ENCODE results near the gene CWH43.
"Not testable (repeated sequence)": the region's sequence is repeated elsewhere in the genome, so short reads cannot be mapped to it uniquely, and the experiment has no call there.

CWH43 gene

GRCh38 chr4:49091883-49092282, 105.8 kb downstream of the CWH43 start:
- H3K4me3 ChIP-seq (ENCODE audit: low read depth, low read length); DNase-seq (ENCODE audit: low read depth): not testable (repeated sequence)

- not testable (repeated sequence) for H3K4me3 ChIP-seq (ENCODE audit: low read depth, low read length); DNase-seq (ENCODE audit: low read depth)
These were observed 106.6 kb downstream of the CWH43 start for GRCh38 chr4:49092608-49093135.

- not testable (repeated sequence) for H3K4me3 ChIP-seq (ENCODE audit: low read depth, low read length); DNase-seq (ENCODE audit: low read depth)
These were observed 110.1 kb downstream of the CWH43 start for GRCh38 chr4:49096215-49096614.

- H3K4me3 ChIP-seq (ENCODE audit: low read depth, low read length); DNase-seq (ENCODE audit: low read depth): not testable (repeated sequence)
These were observed 110.6 kb downstream of the CWH43 start for GRCh38 chr4:49096627-49097026.

GRCh38 chr4:49097071-49097470, 111.0 kb downstream of the CWH43 start:
- not testable (repeated sequence) for H3K4me3 ChIP-seq (ENCODE audit: low read depth, low read length); DNase-seq (ENCODE audit: low read depth)

GRCh38 chr4:49097505-49097904, 111.4 kb downstream of the CWH43 start:
- not testable (repeated sequence) for DNase-seq (ENCODE audit: low read depth); H3K4me3 ChIP-seq (ENCODE audit: low read depth, low read length)

GRCh38 chr4:49098034-49098759, 112.1 kb downstream of the CWH43 start:
- DNase-seq (ENCODE audit: low read depth); H3K4me3 ChIP-seq (ENCODE audit: low read depth, low read length): not testable (repeated sequence)

- DNase-seq (ENCODE audit: low read depth); H3K4me3 ChIP-seq (ENCODE audit: low read depth, low read length): not testable (repeated sequence)
These were observed 113.9 kb downstream of the CWH43 start for GRCh38 chr4:49099831-49100444.

- DNase-seq (ENCODE audit: low read depth); H3K4me3 ChIP-seq (ENCODE audit: low read depth, low read length): not testable (repeated sequence)
These were observed 116.3 kb downstream of the CWH43 start for GRCh38 chr4:49102344-49102898.

GRCh38 chr4:49103436-49104136, 117.5 kb downstream of the CWH43 start:
- DNase-seq (ENCODE audit: low read depth); H3K4me3 ChIP-seq (ENCODE audit: low read depth, low read length): not testable (repeated sequence)

GRCh38 chr4:49104231-49104930, 118.3 kb downstream of the CWH43 start:
- not testable (repeated sequence) for H3K4me3 ChIP-seq (ENCODE audit: low read depth, low read length); DNase-seq (ENCODE audit: low read depth)

- H3K4me3 ChIP-seq (ENCODE audit: low read depth, low read length); DNase-seq (ENCODE audit: low read depth): not testable (repeated sequence)
These were observed 119.3 kb downstream of the CWH43 start for GRCh38 chr4:49105248-49105904.

GRCh38 chr4:49107262-49107661, 121.2 kb downstream of the CWH43 start:
- not testable (repeated sequence) for H3K4me3 ChIP-seq (ENCODE audit: low read depth, low read length)
- peak; percentile 30 for DNase-seq (ENCODE audit: low read depth)

- DNase-seq (ENCODE audit: low read depth), result not testable (repeated sequence)
These were observed 122.3 kb downstream of the CWH43 start for GRCh38 chr4:49108183-49108978.

GRCh38 chr4:49109567-49110166, 123.6 kb downstream of the CWH43 start:
- not testable (repeated sequence) for H3K4me3 ChIP-seq (ENCODE audit: low read depth, low read length); DNase-seq (ENCODE audit: low read depth)

More at GRCh38 chr4:49108183-49108978, 122.3 kb downstream of the CWH43 start:
- H3K4me3 ChIP-seq (ENCODE audit: low read depth, low read length), result not testable (repeated sequence)

GRCh38 chr4:49110579-49110978, 124.5 kb downstream of the CWH43 start:
- H3K4me3 ChIP-seq (ENCODE audit: low read depth, low read length); DNase-seq (ENCODE audit: low read depth): not testable (repeated sequence)
